ENCODE results near the gene FAM107B. TPM values are rescaled to one million over a fixed set of nuclear protein-coding genes. Genes with fewer than 3 reads are reported as not detected.

The FAM107B gene
- total and polyA plus RNA-seq, 2 of the 8 experiments (the other 6 are each of a cell fraction or from before 2014, with no cell fraction given), result 7.5 to 28.1 TPM

GRCh38 chr10:14507176-14507575, 267.5 kb downstream of the FAM107B start:
- H3K9ac ChIP-seq (replicated peaks in 1 of 4; ENCODE audit: extremely low read depth in 1 of 4, low read depth in 3 of 4, low read length in 3 of 4), result no peak overlapping the region
- no peak overlapping the region for H3K4me2 ChIP-seq (ENCODE audit: insufficient read depth in 1 of 2, low read depth in 2 of 2, low read length in 2 of 2)
- no peak overlapping the region for H2BK15ac ChIP-seq (ENCODE audit: low read length)
- ChIA-PET POLR2A (ENCODE audit: partially characterized antibody) (no interaction called here), CTCF (ENCODE audit: partially characterized antibody) (interaction anchor here (0.9 to 1.5 kb wide), 3 partner anchors 34 to 312 kb away, joined by 3 to 4 read pairs (median 4); no protein-coding TSS in a partner anchor)
- no peaks in the 10 kb centered on the region for H3K23me2 ChIP-seq (ENCODE audit: low read depth, low read length)
- no peak overlapping the region for H3K27ac ChIP-seq (ENCODE audit: low read depth, low read length)
- H2BK120ac ChIP-seq (replicated peaks; ENCODE audit: low read depth, low read length), result no peak overlapping the region
- DNase-seq (ENCODE audit: low read depth in 1 of 2, low spot score in 2 of 2) (no peak), FAIRE-seq (no peak)
- WGBS, 2 experiments (ENCODE audit: extremely low coverage in 1 of 2, insufficient coverage in 1 of 2, insufficient read length in 1 of 2, insufficient replicate concordance in 2 of 2, low coverage in 1 of 2, low lambda C conversion rate in 2 of 2, missing lambda C conversion rate in 1 of 2), result 85% methylated on average over 6 of the region's 6 CpGs; no CpG with 5 or more reads in 1 of the 2 experiments
- no peak overlapping the region for H2AFZ ChIP-seq (ENCODE audit: low read length)
- no peak overlapping the region for H3K4ac ChIP-seq (replicated peaks; ENCODE audit: insufficient read length, low read depth, low read length)
- no peak overlapping the region for H4K5ac ChIP-seq (ENCODE audit: insufficient read length, low read depth, low read length)
- no peak overlapping the region for H3K23ac ChIP-seq (ENCODE audit: insufficient read length)
- H3K4me1 ChIP-seq (replicated peaks in 1 of 4; ENCODE audit: control insufficient read depth in 3 of 4, insufficient read depth in 4 of 4, low read length in 3 of 4), result no peaks in the 10 kb centered on the region
- no peak overlapping the region for H3K14ac ChIP-seq (ENCODE audit: insufficient read length)
- no peaks in the 10 kb centered on the region for H4K20me1 ChIP-seq (replicated peaks in 1 of 2; ENCODE audit: control insufficient read depth in 1 of 2, insufficient read depth in 2 of 2, low read length in 2 of 2)
- H3K9me3 ChIP-seq (ENCODE audit: insufficient read depth in 2 of 2, low read depth in 1 of 2, low read length in 1 of 2), result no peaks in the 10 kb centered on the region
- no peak overlapping the region for H2BK12ac ChIP-seq (ENCODE audit: low read depth, low read length)
- H3K27me3 ChIP-seq (replicated peaks in 1 of 4; ENCODE audit: control insufficient read depth in 3 of 4, extremely low read depth in 1 of 4, insufficient read depth in 3 of 4, low read length in 3 of 4), result no peaks in the 10 kb centered on the region
- H3K36me3 ChIP-seq (ENCODE audit: control insufficient read depth in 2 of 4, insufficient read depth in 4 of 4, low read length in 3 of 4), result no peaks in the 10 kb centered on the region
- no peak overlapping the region for H2BK20ac ChIP-seq (ENCODE audit: low read length)
- H4K91ac ChIP-seq (replicated peaks; ENCODE audit: insufficient read length, low read length), result no peak overlapping the region
- H2AK5ac ChIP-seq (ENCODE audit: low read depth, low read length), result no peak overlapping the region
- H4K8ac ChIP-seq (ENCODE audit: extremely low read depth, insufficient read depth, low read length), result no peak overlapping the region
- H3K4me3 ChIP-seq (ENCODE audit: extremely low read depth in 1 of 4, insufficient read depth in 2 of 4, low read depth in 3 of 4, low read length in 4 of 4), result no peak overlapping the region
- no peak overlapping the region for H2BK5ac ChIP-seq (ENCODE audit: low read depth, low read length)
- no peaks in the 10 kb centered on the region for H3K79me1 ChIP-seq (ENCODE audit: low read depth, low read length)
- no peak overlapping the region for H3K56ac ChIP-seq (replicated peaks; ENCODE audit: insufficient read length, low read depth, low read length)
- no peak overlapping the region for H3K18ac ChIP-seq (ENCODE audit: extremely low read depth, low read length)
- H3K79me2 ChIP-seq (ENCODE audit: control insufficient read depth in 1 of 2, insufficient read depth in 2 of 2, low read length in 2 of 2), result no peaks in the 10 kb centered on the region
- TF ChIP-seq CBX8 (IDR thresholded peaks at IDR 0.05; ENCODE audit: borderline replicate concordance, low read depth, low read length) (no peak), FOSL1 (IDR thresholded peaks at IDR 0.05; ENCODE audit: insufficient read depth, low read depth, low read length) (no peak), SP2 (IDR thresholded peaks at IDR 0.05; ENCODE audit: low read length) (no peak), TAF7 (optimal IDR thresholded peaks at IDR 0.05; ENCODE audit: borderline replicate concordance, low read depth, low read length) (no peak), PHF8 (conservative IDR thresholded peaks at IDR 0.05; ENCODE audit: low read depth, low read length) (no peak), ATF3 (IDR thresholded peaks at IDR 0.05; ENCODE audit: insufficient read depth, low read depth, low read length) (no peak), EGR1 (IDR thresholded peaks at IDR 0.05; ENCODE audit: borderline replicate concordance, low read depth, low read length) (no peak), KDM1A (IDR thresholded peaks at IDR 0.05; ENCODE audit: borderline replicate concordance, low read length) (no peak), EZH2 (IDR thresholded peaks at IDR 0.05; ENCODE audit: low read depth, low read length, severe bottlenecking) (no peak), ATF2 (IDR thresholded peaks at IDR 0.05; ENCODE audit: low read length) (no peak), SP4 (IDR thresholded peaks at IDR 0.05; ENCODE audit: low read length) (no peak), BCL11A (IDR thresholded peaks at IDR 0.05; ENCODE audit: low read depth in 2 of 2, low read length in 2 of 2) (no peak)

All from H1 (cell line).